ENCODE measurements around the gene NOP10.
A peak's percentile ranks its signal among the peaks of the same experiment; 100 is the strongest.
"Not testable (repeated sequence)": the region's sequence is repeated elsewhere in the genome, so short reads cannot be mapped to it uniquely, and the experiment has no call there.

Gene NOP10

DNA sequence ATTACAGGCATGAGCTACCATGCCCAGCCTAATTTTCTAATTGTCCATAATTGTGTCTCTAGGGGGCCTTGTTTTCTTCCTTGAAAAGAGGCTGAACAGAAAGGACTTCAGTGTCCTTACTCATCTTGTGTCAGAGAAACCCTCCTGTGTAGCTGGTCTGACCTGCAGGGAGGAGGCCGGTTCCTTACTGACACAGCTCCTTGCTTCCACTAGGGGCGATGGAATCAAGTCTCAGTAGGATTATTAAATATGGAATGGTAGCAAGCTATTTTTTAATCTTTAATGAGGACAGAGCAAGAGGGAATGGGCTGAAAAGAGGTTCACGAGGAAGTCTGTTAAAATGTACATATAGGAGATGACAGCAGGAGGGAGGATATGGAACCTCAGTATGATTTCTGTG, 15.4 kb upstream of the NOP10 start:
- DNase-seq, result no peak

DNA sequence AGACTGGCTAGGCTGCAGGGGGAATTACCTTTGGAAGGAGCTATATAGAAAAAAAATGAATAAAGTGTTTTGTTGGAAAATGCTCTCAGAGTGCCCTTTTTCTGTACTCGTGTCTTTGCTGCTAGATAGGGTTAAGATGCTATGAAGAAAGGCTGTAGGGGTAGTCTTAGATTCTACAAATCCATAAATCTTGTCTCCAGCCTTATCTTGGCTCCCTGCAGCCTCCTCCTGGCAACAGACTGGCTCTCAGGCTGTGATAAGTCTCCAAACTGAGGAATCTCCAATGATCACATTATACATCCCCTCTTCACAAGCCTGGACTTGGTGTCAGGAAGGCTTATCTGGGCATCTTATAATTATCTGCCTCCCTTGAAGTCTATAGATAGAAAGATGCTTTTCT, 14.7 kb upstream of the NOP10 start:
- no peak for DNase-seq

DNA sequence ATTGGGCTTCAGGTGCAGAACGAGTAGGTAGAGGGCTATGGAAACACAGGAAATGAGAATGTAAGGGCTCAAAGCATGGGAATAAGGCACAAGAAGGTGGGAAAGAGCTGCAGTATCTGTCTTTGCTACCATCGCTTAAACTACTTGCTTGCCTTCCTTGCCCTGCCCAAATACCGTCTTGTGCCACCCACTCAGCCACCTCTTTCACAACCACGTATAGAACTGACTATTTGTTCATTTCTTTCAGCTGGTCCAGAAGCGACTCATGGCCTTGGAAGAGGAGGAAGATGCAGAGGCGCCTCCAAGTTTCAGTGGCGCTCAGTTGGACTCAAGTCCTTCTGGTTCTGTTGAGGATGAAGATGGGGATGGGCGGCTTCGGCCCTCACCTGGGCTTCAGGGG, 12.3 kb upstream of the NOP10 start:
- no peak for DNase-seq

DNA sequence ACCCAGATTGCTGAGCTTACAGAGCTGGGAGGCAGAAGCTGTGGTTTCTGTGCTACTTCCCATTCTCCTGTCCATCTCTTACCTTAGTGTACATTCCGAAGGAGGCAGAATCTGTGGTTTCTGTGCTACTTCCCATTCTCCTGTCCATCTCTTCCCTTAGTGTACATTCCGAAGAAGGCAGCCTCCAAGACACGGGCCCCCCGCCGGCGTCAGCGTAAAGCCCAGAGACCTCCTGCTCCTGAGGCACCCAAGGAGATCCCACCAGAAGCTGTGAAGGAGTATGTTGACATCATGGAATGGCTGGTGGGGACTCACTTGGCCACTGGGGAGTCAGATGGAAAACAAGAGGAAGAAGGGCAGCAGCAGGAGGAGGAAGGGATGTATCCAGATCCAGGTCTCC, 11.3 kb upstream of the NOP10 start:
- DNase-seq, result no peak

DNA sequence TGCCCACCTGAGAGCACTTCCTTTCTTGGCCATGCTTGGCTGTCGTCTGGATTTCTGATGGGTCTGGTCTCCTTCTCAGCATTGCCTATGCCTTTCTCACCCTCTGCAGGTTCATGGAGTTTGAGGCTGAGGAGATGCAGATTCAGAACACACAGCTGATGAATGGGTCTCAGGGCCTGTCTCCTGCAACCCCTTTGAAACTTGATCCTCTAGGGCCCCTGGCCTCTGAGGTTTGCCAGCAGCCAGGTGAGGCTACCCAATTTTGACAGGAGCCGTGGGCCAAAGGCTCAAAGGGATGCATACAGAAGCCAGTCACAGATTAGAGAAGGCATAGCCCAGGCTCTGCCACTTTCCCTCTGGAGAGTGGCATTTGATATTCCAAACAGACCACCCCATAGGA, 10.7 kb upstream of the NOP10 start:
- no peak for DNase-seq

DNA sequence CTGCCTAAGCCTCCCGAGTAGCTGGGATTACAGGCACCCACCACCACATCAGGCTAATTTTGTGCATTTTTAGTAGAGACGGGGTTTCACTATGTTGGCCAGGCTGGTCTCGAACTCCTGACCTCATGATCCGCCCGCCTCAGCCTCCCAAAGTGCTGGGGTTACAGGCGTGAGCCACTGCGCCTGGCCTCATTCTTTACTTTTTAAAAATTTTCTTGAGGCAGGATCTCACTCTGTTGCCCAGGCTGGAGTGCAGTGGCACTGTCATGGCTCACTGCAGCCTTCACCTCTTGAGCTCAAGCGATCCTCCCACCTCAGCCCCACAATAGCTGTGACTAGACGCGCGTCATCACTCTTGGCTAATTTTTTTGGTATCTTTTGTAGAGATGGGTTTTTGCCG, 10.1 kb upstream of the NOP10 start:
- not testable (repeated sequence) for DNase-seq

DNA sequence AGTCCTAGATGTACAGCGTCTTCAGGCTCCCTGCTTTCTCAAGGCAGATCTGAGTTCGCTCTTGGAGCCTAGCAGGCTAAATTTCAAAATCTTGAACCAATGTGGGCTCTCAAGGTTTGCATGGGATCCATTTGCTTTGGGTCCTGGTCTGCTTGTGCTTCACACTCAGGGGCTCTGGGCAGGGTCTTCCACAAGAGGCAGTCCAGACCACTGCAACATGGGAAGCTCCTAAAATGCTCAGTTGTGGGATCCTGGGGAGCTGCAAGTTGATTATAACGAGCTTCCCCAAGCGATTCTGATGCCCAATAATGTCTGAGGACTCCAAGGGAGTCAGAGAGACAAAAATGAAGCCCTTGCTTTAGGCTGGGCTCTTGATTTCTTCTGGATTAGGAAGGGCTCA, 6.8 kb upstream of the NOP10 start:
- DNase-seq, result no peak

DNA sequence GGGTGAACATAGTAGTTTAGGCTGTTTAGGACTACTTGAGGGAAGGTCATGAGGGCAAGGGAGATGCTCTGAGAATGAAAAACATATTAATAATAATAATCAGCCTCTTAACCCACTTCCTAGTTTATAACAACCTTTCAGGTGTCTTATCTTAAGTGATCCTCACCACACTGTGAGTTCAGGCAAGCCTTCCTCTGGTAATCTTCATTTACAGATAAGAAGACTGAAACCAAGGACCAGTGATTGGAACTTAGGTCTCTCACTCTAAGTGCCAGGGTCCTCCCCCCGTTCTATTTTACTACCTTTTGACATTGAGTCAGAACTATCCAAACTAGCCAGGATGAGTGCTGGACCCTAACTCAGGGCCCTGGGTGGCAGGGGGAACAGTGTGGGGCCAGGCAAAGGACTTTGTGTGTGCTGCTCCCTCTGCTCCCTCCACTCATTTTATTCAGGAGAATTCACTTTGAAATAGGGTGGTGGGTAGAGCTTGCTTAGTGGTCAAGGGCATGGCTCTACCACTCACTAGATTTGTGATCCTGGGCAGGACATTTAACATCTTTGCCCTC, 5.9 kb upstream of the NOP10 start:
- DNase-seq, result no peak

DNA sequence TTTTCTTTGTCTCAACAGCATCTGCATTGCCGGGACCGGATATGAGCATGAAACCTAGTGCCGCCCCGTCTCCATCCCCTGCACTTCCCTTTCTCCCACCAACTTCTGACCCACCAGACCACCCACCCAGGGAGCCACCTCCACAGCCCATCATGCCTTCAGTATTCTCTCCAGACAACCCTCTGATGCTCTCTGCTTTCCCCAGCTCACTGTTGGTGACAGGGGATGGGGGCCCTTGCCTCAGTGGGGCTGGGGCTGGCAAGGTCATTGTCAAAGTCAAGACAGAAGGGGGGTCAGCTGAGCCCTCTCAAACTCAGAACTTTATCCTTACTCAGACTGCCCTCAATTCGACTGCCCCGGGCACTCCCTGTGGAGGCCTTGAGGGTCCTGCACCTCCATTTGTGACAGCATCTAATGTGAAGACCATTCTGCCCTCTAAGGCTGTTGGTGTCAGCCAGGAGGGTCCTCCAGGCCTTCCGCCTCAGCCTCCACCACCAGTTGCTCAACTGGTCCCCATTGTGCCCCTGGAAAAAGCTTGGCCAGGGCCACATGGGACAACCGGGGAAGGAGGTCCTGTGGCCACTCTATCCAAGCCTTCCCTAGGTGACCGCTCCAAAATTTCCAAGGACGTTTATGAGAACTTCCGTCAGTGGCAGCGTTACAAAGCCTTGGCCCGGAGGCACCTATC, 5.2 kb upstream of the NOP10 start:
- DNase-seq, result no peak

DNA sequence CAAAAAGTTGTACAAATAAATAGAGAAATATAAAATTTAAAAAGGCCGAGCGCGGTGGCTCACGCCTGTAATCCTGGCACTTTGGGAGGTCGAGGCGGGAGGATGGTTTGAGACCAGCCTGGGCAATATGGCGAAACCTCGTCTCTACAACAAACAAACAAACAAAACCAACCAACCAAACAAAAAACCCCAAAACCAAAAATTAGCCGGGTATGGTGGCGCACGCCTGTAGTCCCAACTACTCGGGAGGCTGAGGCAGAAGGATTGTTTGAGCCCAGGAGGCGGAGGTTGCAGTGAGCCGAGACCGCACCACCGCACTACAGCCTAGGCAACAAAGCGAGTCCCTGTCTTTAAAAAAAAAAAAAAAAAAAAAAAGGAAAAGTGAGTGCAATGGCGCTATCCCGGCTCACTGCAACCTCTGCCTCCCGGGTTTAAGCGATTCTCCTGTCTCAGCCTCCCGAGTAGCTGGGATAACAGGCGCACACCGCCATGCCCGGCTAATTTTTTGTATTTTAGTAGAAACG, 661 bp downstream of the NOP10 start:
- not testable (repeated sequence) for DNase-seq

DNA sequence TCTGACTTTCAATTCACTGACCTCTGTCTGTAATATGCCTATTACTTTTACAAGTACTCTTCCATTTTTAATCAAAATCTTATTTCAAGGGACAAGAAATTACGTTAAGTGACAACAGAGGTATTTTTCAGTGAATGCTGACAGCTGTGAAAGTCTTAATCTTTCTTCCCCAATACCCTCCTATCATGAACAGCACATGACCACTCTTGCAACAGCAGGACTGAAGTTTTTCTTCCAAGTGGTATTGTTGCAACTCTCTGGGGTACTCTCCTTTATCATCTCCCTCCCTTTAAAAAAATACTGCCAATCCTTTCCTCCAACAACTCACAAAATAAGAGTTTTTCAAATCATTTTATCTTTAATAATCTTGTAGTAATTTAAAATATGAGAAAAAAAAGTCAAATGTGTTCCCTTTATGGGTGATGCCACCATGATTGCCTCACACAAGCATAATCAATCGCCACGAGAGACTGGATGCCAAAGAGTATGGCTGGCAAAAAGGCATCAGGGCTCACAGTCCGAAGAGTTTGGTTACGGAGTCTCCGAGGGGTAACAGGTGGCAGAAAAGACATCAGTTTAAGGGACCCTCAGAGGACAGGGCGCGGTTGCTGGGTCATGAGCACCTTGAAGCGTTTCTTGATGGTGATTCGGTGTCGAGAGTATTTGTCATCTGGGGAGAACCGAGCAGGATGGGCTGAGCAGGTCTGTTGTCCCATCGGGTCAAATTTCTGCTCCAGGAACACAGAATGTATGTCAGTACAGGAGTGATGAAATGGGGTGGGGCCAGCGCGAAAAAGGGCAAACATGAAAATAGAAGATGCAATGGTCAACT, 1.3 kb downstream of the NOP10 start:
- DNase-seq, result no peak

DNA sequence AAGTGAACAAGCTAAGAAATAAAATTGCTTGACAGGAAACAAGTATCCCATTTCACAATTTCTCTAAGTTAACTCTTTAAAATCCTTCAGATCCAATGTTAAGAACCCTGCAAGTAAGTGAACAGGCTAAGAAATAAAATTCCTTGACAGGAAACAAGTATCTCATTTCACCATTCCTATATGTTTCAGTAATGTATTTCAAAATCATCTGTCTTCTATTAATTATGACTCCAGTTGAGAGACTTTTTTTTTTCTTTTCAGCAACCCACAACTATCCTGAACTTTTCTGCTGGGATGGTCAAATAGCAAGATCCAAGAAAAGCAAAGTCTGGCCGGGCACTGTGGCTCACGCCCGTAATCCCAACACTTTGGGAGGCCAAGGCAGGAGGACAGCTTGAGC, 3.0 kb downstream of the NOP10 start:
- DNase-seq, result no peak

DNA sequence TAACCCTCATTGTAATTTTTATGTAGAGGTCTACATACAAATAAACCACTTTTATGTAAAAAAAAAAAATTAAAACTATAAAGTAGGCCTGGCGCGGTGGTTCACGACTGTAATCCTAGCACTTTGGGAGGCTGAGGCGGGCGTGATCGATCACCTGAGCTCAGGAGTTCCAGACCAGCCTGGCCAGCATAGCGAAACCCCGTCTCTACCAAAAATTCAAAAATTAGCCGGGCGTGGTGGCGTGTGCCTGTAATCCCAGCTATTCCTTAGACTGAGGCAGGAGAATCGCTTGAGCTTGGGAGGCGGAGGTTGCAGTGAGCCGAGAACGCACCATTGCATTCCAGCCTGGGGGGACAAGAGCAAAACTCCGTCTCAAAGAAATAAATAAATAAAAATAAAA, 4.6 kb downstream of the NOP10 start:
- DNase-seq, result no peak

DNA sequence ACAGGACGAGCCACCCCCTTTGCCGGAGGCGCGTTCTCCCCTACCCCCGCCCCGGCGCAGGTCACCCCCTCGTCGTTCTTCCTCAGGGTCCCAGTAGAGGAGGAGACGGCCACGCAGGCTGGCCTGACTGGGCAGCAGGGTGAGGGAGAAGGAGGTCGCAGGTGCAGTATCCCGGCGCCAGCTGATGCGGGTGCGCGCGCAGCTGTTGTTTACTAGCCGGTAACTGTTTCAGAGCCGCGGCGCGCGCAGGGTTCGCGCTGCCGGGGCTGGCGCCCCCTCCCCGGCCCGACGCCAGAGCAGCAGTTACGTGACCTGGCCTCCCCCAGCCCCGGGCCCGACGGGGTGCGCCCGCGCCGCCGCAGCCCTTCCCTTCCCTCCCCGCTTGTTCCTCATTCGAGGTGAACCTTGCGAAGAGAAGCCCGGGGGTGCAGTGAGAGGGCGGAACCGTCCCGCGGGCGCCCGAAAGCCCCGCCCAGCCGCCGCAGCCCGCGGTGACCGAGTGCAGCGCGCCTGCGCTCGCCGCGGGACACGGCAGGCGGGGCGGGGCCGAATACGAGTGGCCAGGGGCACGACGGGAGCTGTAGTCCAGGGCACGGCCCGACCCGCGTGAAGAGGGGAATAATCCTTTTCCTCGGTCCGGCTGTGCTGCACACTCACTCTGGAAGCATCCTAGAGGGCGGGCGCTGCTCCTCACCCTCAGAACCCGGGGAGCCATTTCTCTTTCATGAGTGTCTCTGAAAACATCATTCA, 5.2 kb downstream of the NOP10 start, which contains the start of gene SLC12A6:
Gene SLC12A6, minus strand, starts transcription at position 225 of the 750 bp plus-strand sequence. CDS start 1,101 bp downstream, outside the sequence.
- DNase-seq, result peak; percentile 94

DNA sequence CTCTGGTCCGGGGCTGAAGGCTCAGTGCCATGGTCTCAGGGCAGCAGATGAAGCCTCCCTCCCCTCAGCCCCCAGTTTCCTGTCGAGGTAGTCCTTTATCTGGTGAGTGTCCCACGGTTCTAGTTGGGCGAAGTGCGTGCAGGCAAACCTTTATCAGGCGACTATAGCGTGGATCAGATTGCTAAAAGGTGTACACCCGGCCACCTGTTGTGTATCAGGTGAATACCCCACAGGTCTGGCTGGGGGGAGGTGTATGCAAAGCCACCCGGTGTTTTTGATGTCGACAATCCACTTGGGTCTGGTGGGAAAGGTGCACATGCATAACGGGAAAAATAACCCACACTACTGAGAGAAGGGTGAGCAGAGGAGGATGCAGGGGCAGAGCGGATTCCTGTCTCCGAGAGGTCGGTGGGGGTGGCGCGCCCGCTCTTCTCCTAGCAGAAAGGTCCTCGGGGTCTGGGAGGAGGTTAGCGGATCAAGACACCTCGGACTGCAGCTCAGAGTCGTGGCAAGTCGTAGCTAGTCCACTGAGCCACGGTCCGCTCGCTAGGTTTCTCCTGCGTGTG, 5.9 kb downstream of the NOP10 start:
- no peak for DNase-seq

DNA sequence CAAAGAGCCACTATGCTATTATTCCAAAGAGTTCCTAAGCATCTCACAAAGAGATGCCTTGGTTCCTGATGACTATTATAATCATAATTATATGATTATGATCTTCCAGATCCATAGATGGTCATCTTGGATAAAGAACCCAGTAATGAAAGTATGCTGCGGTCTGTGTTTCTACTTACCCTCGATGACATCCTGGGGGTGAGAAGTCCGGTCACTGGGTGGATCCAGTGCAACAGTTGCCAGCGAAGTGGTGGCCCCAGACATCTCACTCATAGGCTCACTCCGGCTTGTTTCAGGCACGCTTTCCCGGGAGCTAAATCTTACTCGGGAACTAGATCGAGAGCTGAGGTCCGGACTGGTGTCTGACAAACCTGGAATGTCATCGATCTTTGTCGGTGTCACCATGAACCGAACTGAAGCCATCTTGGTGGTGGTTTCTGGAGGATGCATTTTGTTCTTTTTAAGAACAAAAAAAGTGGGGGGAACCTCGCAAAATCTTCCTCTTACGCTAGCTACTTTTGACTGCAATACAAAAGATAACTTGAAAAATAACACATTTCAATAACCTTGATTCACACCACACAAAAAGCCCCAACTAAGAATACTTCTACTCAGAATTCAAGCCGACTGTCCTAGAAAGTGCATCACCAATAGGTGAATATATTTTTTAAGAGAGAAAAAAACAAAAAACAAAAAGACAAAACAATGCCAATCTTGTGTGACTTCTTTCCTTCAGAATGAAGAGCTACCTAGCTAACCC, 6.5 kb downstream of the NOP10 start:
- DNase-seq, result no peak

DNA sequence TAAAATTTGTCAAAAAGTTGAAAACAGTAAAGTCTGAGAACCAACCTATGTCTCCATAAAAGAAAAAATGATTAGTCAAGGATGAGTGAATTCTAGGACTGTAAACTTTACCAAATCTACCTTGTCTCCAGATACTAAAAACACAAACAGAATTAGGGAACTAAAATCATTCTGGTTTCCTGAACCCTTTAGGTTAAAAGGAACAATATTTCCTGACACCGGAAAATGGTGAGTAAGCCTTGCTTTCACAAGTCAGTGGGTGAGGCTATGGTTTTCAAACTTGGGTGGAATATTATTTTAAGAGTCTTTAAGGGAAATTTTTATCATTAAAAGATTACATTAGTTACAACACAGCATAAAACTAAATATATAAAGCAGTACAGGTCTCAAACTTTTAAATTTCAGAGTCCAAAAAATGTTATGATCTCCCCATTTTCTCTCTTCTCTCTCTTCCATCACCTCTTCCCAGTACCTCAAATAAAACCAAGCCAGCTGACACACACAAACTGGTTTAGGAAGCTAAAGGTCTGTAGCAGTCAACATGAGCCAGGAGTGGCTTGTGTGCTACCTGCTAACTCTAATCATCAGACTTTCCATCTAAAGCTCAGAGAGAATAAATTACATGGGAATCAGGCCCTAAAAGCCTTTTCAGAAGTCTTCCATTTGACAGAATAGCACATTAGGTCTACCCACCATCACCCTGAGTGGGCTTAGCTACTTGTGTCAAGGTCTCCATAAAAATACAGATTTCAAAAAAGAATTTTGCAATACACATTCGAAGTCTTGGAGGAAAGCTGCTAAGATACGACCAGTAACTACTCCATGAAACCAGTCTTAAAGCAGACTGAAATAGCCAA, 7.5 kb downstream of the NOP10 start:
- DNase-seq, result peak; percentile 8

DNA sequence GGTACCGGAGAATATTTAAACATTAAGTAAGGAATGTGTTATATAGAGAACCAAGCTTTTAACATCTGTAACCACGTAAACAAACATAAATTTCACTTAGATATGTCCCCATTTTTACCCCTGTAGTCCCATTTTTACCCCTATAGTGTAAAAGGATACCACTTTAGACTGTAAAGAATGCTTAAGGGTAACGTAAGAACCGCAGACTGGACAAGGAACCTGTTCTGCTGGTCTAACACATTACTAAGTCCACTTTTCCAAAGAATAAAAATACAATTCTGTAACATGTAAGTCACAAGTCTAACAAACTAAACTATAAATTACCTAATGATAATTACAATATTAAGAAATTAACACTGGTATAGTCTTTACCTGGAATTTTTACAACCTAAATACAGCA, 8.3 kb downstream of the NOP10 start:
- DNase-seq, result no peak

DNA sequence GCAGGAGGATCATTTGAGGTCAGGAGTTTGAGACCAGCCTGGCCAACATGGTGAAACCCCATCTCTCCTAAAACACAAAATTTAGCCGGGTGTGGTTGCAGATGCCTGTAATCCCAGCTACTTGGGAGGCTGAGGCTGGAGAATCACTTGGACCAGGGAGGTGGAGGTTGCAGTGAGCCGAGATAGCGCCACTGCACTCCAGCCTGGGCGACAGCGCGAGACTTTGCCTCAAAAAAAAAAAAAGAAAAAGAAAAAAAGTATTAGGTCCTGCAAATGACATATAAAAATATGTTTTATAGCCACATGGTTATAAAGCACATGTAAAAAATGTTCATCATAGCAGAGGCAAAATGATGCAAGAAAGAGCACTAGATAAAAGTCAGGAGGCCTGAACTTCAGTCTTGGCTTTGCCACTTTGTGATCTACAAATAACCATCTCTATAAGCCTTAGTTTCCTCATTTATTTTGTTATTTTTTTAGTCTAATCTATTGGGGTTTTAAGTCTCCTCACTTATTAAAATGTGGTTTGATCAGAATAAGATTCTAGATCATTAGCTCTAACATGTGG, 10.3 kb downstream of the NOP10 start:
- DNase-seq, result no peak

DNA sequence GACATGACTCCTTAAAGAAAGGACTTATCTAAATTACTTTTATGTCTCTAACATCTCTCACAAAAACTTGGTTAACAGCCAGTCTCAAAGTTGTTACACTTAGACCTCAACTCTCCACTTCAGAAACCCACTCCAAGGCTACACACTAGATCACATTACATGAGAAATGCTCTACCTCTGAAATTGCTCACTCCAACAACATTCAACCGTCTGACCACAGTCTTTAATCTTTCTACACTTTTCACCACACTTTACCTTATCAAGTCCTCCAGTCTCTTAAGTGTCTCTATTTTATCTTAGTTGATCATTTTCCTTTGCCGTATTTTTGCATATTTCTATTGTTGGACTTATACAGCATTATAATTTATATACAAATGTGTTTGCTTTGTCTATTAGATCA, 11.1 kb downstream of the NOP10 start:
- DNase-seq, result no peak

DNA sequence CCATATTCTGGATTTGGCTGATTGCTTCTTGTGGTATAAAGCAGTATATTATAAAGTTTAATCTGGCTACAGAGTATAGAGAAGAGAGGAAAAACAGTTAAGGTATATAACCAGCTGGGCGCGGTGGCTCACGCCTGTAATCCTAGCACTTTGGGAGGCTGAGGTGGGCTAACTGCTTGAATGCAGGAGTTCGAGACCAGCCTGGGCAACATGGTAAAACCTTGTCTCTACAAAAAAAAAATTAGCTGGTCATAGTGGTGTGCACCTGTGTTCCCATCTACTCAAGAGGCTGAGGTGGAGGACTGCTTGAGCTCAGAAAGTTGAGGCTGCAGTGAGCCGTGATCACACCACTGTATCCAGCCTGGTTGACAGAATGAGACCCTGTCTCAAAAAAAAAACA, 12.7 kb downstream of the NOP10 start:
- no peak for DNase-seq
